Measurements from ENCODE around the gene ETNK2.

The ETNK2 gene

DNA sequence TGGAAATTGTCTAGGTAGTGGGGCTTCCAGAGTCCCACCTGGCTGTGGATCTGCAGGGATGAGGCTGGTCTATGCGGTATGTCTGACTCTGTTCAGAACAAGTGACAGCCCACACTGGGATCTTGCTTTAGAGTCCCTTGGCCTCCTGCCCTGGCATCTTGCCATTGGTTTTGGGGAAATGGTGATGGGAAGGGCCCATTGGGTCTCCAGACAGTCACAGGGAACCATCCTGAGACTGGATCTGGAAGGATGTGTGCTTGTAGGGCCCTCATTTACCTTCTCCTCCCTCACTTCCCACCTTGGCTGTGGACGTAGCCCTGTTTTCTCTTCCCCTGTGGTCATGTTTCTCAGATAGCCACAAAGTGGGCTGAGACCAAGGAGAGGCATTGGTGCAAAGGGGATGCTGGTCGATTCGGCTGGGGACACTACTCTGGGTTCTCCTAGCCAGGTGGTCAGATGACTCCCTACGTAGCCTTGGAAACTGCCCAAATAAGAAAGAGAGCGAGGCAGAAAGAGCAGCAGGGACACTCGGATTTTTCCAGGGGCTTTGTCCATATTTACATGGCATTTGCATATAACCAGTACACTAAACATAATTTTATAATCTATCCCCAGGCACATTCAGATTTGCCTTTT lies 63.8 kb downstream of the ETNK2 start:
- Histone ChIP-seq H3K27ac (no peak overlapping the region), H3K36me3 (no peaks in the 10 kb centered on the region), H3K4me3 (ENCODE audit: low read depth, low read length) (no peak overlapping the region), H3K27me3 (ENCODE audit: insufficient read depth, low read depth, severe bottlenecking) (no peaks in the 10 kb centered on the region), H3K9me3 (ENCODE audit: severe bottlenecking) (no peaks in the 10 kb centered on the region)
- no peak for DNase-seq
- TF ChIP-seq, protein P1, sequence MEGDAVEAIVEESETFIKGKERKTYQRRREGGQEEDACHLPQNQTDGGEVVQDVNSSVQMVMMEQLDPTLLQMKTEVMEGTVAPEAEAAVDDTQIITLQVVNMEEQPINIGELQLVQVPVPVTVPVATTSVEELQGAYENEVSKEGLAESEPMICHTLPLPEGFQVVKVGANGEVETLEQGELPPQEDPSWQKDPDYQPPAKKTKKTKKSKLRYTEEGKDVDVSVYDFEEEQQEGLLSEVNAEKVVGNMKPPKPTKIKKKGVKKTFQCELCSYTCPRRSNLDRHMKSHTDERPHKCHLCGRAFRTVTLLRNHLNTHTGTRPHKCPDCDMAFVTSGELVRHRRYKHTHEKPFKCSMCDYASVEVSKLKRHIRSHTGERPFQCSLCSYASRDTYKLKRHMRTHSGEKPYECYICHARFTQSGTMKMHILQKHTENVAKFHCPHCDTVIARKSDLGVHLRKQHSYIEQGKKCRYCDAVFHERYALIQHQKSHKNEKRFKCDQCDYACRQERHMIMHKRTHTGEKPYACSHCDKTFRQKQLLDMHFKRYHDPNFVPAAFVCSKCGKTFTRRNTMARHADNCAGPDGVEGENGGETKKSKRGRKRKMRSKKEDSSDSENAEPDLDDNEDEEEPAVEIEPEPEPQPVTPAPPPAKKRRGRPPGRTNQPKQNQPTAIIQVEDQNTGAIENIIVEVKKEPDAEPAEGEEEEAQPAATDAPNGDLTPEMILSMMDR (IDR thresholded peaks at IDR 0.05; ENCODE audit: low read depth, low read length), result no peak

DNA sequence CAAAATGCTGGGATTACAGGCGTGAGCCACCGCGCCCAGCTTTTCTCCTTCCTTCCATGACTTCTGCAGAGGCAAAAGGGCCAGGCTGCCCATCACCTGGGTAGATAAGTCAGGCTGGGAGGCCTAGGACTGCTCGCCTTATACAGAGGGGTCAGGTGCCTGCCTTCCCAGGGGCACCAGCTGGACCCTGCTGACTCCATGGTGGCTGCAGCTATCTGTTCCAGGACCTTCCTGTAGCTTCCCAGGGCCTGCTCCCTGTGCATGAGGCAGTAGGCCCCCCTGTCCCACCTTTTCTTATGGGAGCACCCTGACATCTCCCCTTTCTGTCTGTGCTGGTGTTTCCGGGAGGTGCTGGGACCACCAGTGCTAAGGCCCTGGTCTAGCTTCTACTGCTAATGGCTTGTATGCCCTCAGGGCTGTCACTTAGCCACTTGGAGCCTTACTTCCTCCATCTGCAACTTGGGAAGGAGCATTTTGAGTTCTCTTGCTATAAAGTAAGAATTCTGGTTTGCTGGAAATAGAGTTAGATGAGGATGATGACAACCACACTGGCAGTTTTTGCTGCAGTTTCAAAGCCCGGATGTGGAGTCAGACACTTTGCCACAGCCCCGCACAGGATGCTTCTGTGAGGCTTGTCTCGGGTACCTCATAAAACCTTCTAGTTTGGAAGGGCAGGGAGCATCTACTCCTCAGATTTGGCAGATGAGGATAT lies 64.5 kb downstream of the ETNK2 start:
- Histone ChIP-seq H3K4me3 (ENCODE audit: low read depth, low read length) (no peak overlapping the region), H3K27me3 (ENCODE audit: insufficient read depth, low read depth, severe bottlenecking) (no peaks in the 10 kb centered on the region), H3K27ac (no peak overlapping the region), H3K36me3 (no peaks in the 10 kb centered on the region), H3K9me3 (ENCODE audit: severe bottlenecking) (no peaks in the 10 kb centered on the region)
- no peak for DNase-seq
- TF ChIP-seq, protein P1 (IDR thresholded peaks at IDR 0.05; ENCODE audit: low read depth, low read length), result no peak

DNA sequence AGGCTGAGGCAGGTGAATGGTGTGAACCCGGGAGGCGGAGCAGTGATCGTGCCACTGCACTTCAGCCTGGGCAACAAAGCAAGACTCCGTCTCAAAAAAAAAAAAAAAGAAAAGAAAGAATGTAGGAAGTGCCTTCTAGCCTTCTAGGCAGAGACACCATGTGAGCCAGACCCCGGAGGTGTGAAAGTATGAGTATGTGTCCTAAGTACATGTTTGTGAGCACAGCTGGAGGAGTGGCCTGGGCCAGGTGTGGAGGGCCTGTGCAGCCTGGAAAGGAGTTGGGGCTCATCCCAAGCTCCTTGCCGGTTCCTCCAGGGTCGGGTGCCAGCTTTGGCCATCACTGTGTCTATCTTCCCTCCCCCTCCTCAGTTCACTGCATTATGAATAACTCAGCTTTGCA lies 66.0 kb downstream of the ETNK2 start:
- Histone ChIP-seq H3K9me3 (ENCODE audit: severe bottlenecking) (no peaks in the 10 kb centered on the region), H3K27ac (no peak overlapping the region), H3K4me3 (ENCODE audit: low read depth, low read length) (no peak overlapping the region), H3K36me3 (no peaks in the 10 kb centered on the region), H3K27me3 (ENCODE audit: insufficient read depth, low read depth, severe bottlenecking) (no peaks in the 10 kb centered on the region)
- TF ChIP-seq, protein P1 (IDR thresholded peaks at IDR 0.05; ENCODE audit: low read depth, low read length), result no peak
- no peak for DNase-seq

DNA sequence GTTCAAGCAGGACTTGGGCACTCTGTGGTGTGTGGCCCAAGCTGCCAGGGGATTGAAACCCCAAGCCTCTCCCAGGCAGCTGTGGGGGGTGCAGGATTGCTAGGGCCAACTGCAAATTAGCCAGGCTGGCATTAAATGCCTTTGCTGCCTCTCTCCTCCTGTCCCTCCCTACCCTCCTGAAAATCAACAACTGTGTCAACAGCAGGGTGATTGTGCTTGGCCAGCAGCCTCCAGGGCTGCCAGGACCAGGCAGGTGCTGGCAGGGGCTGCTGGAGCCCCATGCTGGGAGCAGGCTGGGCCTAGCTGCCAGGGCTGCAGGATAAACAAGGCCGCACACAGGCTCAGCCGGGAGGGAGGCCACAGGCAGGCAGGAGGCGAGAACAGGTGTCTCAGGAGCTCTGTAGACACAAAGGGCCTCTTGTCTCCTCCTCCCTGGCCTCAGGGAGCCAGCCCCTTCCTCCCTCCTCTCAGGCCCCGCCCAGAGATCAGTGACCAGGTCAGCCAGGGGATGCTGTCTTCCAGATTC lies 67.5 kb downstream of the ETNK2 start:
- DNase-seq, result peak; percentile 93
- Histone ChIP-seq H3K9me3 (ENCODE audit: severe bottlenecking) (no peaks in the 10 kb centered on the region), H3K36me3 (no peaks in the 10 kb centered on the region), H3K27me3 (ENCODE audit: insufficient read depth, low read depth, severe bottlenecking) (no peaks in the 10 kb centered on the region), H3K27ac (peak overlapping the region; percentile 43), H3K4me3 (ENCODE audit: low read depth, low read length) (no peak overlapping the region)
- TF ChIP-seq, protein P1 (IDR thresholded peaks at IDR 0.05; ENCODE audit: low read depth, low read length), result no peak

DNA sequence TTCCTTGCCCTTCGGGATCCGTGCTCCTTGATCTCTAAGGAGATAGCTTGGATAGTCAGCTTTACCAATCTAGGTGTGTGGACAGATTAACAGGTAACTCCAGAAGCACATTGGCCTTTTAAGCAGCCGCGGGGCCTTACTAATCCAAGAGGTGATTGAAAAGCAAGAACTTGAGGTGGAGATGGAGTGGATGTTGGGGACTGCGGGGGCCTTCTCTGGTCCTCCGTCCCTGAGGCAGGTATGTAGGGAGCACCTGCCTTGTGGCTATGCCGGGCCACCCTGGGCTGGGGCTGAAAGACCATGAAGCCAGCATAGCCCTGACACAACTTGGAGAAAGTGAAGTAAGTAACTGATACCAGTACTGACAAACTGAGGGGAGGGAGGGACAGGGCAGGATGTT lies 68.4 kb downstream of the ETNK2 start:
- TF ChIP-seq, protein P1 (IDR thresholded peaks at IDR 0.05; ENCODE audit: low read depth, low read length), result no peak
- Histone ChIP-seq H3K27ac (no peak overlapping the region), H3K9me3 (ENCODE audit: severe bottlenecking) (no peaks in the 10 kb centered on the region), H3K27me3 (ENCODE audit: insufficient read depth, low read depth, severe bottlenecking) (no peaks in the 10 kb centered on the region), H3K4me3 (ENCODE audit: low read depth, low read length) (no peak overlapping the region), H3K36me3 (no peaks in the 10 kb centered on the region)
- DNase-seq, result no peak
